HepG2 (cell line): ENCODE data around the gene NLRC5. TPM values are rescaled to one million over a fixed set of nuclear protein-coding genes. Genes with fewer than 3 reads are reported as not detected.

Experiments used
- HMG20B ChIP-seq: conservative IDR thresholded peaks from 2 replicates; pipeline ENCODE4 v1.6.1; 2016; ENCODE audit warnings: missing genetic modification reagents, missing compliant biosample characterization
- KDM5B ChIP-seq: sonication (generic); formaldehyde crosslinking; IDR thresholded peaks from 2 replicates; pipeline ENCODE4 v1.4.0; 2020; ENCODE audit warnings: missing genetic modification reagents, mild to moderate bottlenecking, borderline replicate concordance
- MTA3 ChIP-seq: sonication (generic); formaldehyde crosslinking; IDR thresholded peaks from 2 replicates; pipeline ENCODE4 v1.4.0; 2020; ENCODE audit warnings: missing genetic modification reagents
- NR2F6 ChIP-seq, 2 experiments: IDR thresholded peaks; 2 replicates each; pipeline ENCODE4 v1.6.1; 2016; ENCODE audit warnings: antibody characterized with exemption in 1 of 2, mild to moderate bottlenecking in 1 of 2
- POLR2A ChIP-seq, 2 experiments: IDR thresholded peaks; 2 replicates each; pipeline ENCODE4 v1.6.1; 2011; ENCODE audit warnings: low read depth in 2 of 2, low read length in 2 of 2, mild to moderate bottlenecking in 1 of 2, moderate library complexity in 1 of 2; ENCODE audit not compliant: insufficient read depth in 1 of 2
- SOX13 ChIP-seq, 3 experiments: fragments of 450-650 bp in 1 of 3; sonication (generic) in 1 of 3; formaldehyde crosslinking in 1 of 3; IDR thresholded peaks in 2 of 3; conservative IDR thresholded peaks in 1 of 3; 2 replicates each; pipeline versions ENCODE4 v1.5.0 to v1.6.1; 2016 to 2020; ENCODE audit warnings: antibody characterized with exemption in 1 of 3, mild to moderate bottlenecking in 1 of 3, missing compliant biosample characterization in 1 of 3, missing genetic modification reagents in 1 of 3, moderate library complexity in 1 of 3
- SP4 ChIP-seq: sonication (generic); formaldehyde crosslinking; IDR thresholded peaks from 2 replicates; pipeline ENCODE4 v1.8.1; 2023; ENCODE audit warnings: mild to moderate bottlenecking, missing genetic modification reagents
- ZNF672 ChIP-seq: sonication (generic); formaldehyde crosslinking; IDR thresholded peaks from 2 replicates; pipeline ENCODE4 v1.8.1; 2022; ENCODE audit warnings: missing genetic modification reagents
- ZNF788 ChIP-seq: sonication (generic); formaldehyde crosslinking; IDR thresholded peaks from 2 replicates; pipeline ENCODE4 v1.5.0; 2020; ENCODE audit warnings: mild to moderate bottlenecking, missing genetic modification reagents, borderline replicate concordance
- polyA plus RNA-seq, 8 experiments: library from polyadenylated mRNA; depleted of rRNA in 3 of 8; stranded (reverse) in 7 of 8; unstranded in 1 of 8; fragments of >200 nt; fragmentation: Illumina TruSeq in 4 of 8; extraction: Trizol in 4 of 8; gene quantifications; 2 replicates each; pipeline versions ENCODE4 v1.2.1 to v1.2.3, GENCODE V29; 2011 to 2016; ENCODE audit warnings: low read depth in 4 of 8, missing spikeins in 1 of 8, mixed read lengths in 1 of 8; ENCODE audit not compliant: insufficient read depth in 1 of 8
- total RNA-seq, 5 experiments: library from RNA; depleted of rRNA; stranded (reverse); fragments of >200 nt; fragmentation: Illumina TruSeq; extraction: Trizol; gene quantifications; 2 replicates each; pipeline ENCODE4 v1.2.3, GENCODE V29; 2016; ENCODE audit warnings: low read depth in 1 of 5
- TF ChIP-seq, protein P1 (sequence below): IDR thresholded peaks from 2 replicates; pipeline ENCODE4 v1.6.1; 2016
- TF ChIP-seq, protein P2 (sequence below): IDR thresholded peaks from 2 replicates; pipeline ENCODE4 v1.6.1; 2016; ENCODE audit warnings: missing compliant biosample characterization, missing genetic modification reagents, borderline replicate concordance
- TF ChIP-seq, protein P3 (sequence below): sonication (generic); formaldehyde crosslinking; IDR thresholded peaks from 2 replicates; pipeline ENCODE4 v1.4.0; 2020; ENCODE audit warnings: mild to moderate bottlenecking, missing genetic modification reagents
- TF ChIP-seq, protein P4 (sequence below): IDR thresholded peaks from 2 replicates; pipeline ENCODE4 v1.6.1; 2016; ENCODE audit warnings: mild to moderate bottlenecking, missing biosample characterization, missing genetic modification reagents
- TF ChIP-seq, protein P5 (sequence below): sonication (generic); formaldehyde crosslinking; IDR thresholded peaks from 2 replicates; pipeline ENCODE4 v1.4.0; 2020; ENCODE audit warnings: missing genetic modification reagents

NLRC5 gene
- total and polyA plus RNA-seq, 2 of the 13 experiments (the other 11 are each of a cell fraction or from before 2014, with no cell fraction given), result 6.3 to 12.7 TPM

DNA sequence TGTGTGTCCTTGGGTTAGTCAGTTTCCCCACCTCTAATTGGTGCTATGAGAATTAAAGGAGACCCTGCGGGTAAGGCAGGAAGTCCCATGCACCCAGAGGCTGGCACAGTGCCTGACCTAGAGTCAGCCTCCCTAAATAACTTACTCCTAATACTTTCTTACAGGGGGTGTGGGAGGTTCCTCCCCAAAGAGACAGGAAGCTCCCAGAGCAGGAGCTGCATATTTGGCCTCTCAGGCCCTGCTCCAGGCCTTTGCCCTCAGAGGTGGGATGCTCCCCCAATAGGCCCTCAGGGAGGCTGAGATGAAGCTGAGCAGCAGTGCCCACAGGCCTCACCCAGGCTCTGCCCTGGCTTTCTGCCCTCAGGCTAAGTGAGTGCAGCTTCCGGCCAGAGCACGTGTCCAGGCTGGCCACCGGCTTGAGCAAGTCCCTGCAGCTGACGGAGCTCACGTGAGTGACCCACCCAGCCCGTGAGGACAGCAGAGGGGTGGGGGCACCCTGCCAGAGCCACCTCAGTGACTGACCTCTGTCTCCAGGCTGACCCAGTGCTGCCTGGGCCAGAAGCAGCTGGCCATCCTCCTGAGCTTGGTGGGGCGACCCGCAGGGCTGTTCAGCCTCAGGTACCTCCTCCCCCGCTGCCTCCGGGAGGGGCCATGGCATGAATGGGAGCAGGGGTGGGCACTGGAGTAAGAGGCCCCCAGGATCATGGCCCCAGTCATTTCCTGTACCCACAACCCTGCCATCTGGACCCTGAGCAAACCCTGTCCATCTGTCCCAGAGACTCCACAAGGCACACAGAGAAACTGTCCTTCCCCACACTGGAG lies 71.9 kb downstream of the NLRC5 start (continued):
- TF ChIP-seq, protein P1, sequence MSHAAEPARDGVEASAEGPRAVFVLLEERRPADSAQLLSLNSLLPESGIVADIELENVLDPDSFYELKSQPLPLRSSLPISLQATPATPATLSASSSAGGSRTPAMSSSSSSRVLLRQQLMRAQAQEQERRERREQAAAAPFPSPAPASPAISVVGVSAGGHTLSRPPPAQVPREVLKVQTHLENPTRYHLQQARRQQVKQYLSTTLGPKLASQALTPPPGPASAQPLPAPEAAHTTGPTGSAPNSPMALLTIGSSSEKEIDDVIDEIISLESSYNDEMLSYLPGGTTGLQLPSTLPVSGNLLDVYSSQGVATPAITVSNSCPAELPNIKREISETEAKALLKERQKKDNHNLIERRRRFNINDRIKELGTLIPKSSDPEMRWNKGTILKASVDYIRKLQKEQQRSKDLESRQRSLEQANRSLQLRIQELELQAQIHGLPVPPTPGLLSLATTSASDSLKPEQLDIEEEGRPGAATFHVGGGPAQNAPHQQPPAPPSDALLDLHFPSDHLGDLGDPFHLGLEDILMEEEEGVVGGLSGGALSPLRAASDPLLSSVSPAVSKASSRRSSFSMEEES (CRISPR knock-in tag), result peak; percentile 80
- TF ChIP-seq ZNF672 (CRISPR knock-in tag), result no peak
- TF ChIP-seq, protein P2, sequence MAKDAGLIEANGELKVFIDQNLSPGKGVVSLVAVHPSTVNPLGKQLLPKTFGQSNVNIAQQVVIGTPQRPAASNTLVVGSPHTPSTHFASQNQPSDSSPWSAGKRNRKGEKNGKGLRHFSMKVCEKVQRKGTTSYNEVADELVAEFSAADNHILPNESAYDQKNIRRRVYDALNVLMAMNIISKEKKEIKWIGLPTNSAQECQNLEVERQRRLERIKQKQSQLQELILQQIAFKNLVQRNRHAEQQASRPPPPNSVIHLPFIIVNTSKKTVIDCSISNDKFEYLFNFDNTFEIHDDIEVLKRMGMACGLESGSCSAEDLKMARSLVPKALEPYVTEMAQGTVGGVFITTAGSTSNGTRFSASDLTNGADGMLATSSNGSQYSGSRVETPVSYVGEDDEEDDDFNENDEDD (CRISPR knock-in tag), result peak; percentile 32; the same call in 1 of the 2 replicates
- TF ChIP-seq, protein P3, sequence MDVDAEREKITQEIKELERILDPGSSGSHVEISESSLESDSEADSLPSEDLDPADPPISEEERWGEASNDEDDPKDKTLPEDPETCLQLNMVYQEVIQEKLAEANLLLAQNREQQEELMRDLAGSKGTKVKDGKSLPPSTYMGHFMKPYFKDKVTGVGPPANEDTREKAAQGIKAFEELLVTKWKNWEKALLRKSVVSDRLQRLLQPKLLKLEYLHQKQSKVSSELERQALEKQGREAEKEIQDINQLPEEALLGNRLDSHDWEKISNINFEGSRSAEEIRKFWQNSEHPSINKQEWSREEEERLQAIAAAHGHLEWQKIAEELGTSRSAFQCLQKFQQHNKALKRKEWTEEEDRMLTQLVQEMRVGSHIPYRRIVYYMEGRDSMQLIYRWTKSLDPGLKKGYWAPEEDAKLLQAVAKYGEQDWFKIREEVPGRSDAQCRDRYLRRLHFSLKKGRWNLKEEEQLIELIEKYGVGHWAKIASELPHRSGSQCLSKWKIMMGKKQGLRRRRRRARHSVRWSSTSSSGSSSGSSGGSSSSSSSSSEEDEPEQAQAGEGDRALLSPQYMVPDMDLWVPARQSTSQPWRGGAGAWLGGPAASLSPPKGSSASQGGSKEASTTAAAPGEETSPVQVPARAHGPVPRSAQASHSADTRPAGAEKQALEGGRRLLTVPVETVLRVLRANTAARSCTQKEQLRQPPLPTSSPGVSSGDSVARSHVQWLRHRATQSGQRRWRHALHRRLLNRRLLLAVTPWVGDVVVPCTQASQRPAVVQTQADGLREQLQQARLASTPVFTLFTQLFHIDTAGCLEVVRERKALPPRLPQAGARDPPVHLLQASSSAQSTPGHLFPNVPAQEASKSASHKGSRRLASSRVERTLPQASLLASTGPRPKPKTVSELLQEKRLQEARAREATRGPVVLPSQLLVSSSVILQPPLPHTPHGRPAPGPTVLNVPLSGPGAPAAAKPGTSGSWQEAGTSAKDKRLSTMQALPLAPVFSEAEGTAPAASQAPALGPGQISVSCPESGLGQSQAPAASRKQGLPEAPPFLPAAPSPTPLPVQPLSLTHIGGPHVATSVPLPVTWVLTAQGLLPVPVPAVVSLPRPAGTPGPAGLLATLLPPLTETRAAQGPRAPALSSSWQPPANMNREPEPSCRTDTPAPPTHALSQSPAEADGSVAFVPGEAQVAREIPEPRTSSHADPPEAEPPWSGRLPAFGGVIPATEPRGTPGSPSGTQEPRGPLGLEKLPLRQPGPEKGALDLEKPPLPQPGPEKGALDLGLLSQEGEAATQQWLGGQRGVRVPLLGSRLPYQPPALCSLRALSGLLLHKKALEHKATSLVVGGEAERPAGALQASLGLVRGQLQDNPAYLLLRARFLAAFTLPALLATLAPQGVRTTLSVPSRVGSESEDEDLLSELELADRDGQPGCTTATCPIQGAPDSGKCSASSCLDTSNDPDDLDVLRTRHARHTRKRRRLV (CRISPR knock-in tag), result no peak
- no peak for TF ChIP-seq SP4 (CRISPR knock-in tag)
- peak; percentile 30; the same call in 1 of the 2 replicates for TF ChIP-seq ZNF788 (CRISPR knock-in tag)
- TF ChIP-seq, protein P4, sequence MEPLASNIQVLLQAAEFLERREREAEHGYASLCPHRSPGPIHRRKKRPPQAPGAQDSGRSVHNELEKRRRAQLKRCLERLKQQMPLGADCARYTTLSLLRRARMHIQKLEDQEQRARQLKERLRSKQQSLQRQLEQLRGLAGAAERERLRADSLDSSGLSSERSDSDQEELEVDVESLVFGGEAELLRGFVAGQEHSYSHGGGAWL (CRISPR knock-in tag), result no peak; the same call in 1 of the 2 replicates
- TF ChIP-seq MTA3 (CRISPR knock-in tag), result no peak
- TF ChIP-seq KDM5B, result peak; percentile 43; the same call in 1 of the 2 replicates
- TF ChIP-seq, protein P5, sequence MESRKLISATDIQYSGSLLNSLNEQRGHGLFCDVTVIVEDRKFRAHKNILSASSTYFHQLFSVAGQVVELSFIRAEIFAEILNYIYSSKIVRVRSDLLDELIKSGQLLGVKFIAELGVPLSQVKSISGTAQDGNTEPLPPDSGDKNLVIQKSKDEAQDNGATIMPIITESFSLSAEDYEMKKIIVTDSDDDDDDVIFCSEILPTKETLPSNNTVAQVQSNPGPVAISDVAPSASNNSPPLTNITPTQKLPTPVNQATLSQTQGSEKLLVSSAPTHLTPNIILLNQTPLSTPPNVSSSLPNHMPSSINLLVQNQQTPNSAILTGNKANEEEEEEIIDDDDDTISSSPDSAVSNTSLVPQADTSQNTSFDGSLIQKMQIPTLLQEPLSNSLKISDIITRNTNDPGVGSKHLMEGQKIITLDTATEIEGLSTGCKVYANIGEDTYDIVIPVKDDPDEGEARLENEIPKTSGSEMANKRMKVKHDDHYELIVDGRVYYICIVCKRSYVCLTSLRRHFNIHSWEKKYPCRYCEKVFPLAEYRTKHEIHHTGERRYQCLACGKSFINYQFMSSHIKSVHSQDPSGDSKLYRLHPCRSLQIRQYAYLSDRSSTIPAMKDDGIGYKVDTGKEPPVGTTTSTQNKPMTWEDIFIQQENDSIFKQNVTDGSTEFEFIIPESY (CRISPR knock-in tag), result no peak
- no peak for TF ChIP-seq NR2F6 (IDR thresholded peaks at IDR 0.05)
- peak; percentile 39; the same call in 1 of the 2 replicates for TF ChIP-seq NR2F6 (CRISPR knock-in tag; IDR thresholded peaks at IDR 0.05)
- no peak for TF ChIP-seq POLR2A (IDR thresholded peaks at IDR 0.05; ENCODE audit: insufficient read depth in 1 of 2, low read depth in 2 of 2, low read length in 2 of 2)
- TF ChIP-seq SOX13 (IDR thresholded peaks at IDR 0.05), result no peak
- peak in 1 of 2 experiments; percentile 20; a peak in 1 of 4 replicates for TF ChIP-seq SOX13 (CRISPR knock-in tag; conservative IDR thresholded peaks at IDR 0.05 in 1 of 2, IDR thresholded peaks at IDR 0.05 in 1 of 2)
- no peak for TF ChIP-seq HMG20B (CRISPR knock-in tag)
